Central memory CD8-positive, alpha-beta T cell (primary cell): Measurements from ENCODE around the gene CENPP.

Source experiments
- ATAC-seq: fragments of 150-1000 bp; cut with Tn5 transposase; replicated peaks from 2 replicates; pipeline ENCODE4 v1.10.0; 2022; ENCODE audit warnings: mild to moderate bottlenecking, moderate FRiP score, moderate number of reproducible peaks; ENCODE audit not compliant: poor library complexity, severe bottlenecking; ENCODE audit errors: extremely low read depth
- DNase-seq, 2 donors: peaks; one replicate each; pipeline ENCODE4 v3.0.0; 2021; ENCODE audit warnings: low spot score in 2 of 2
- H3K27ac Mint-ChIP-seq: one replicate; pipeline ENCODE4 v1.8.0; 2022; ENCODE audit warnings: low read depth, mild to moderate bottlenecking, moderate library complexity, mixed read lengths
- H3K27me3 Mint-ChIP-seq: one replicate; pipeline ENCODE4 v1.8.0; 2022; ENCODE audit warnings: mixed read lengths
- H3K36me3 Mint-ChIP-seq: one replicate; pipeline ENCODE4 v1.8.0; 2022; ENCODE audit warnings: mild to moderate bottlenecking, moderate library complexity, mixed read lengths; ENCODE audit not compliant: insufficient read depth
- H3K4me1 Mint-ChIP-seq: one replicate; pipeline ENCODE4 v1.8.0; 2022; ENCODE audit warnings: mixed read lengths
- H3K4me3 Mint-ChIP-seq: one replicate; pipeline ENCODE4 v1.8.0; 2022; ENCODE audit warnings: mild to moderate bottlenecking, moderate library complexity, mixed read lengths
- H3K9me3 Mint-ChIP-seq: one replicate; pipeline ENCODE4 v1.8.0; 2022; ENCODE audit warnings: mixed read lengths

The CENPP gene

GRCh38 chr9:92660266-92660665 is 334.5 kb downstream of the CENPP start:
- no peak for ATAC-seq
- no peak overlapping the region for H3K4me3 Mint-ChIP-seq

GRCh38 chr9:92661127-92661526 is 335.4 kb downstream of the CENPP start:
- H3K9me3 Mint-ChIP-seq = no peaks in the 10 kb centered on the region
- peaks cover 10% of the 10 kb centered on the region for H3K36me3 Mint-ChIP-seq
- ATAC-seq = no peak
- H3K4me3 Mint-ChIP-seq = no peak overlapping the region
- peaks cover 36% of the 10 kb centered on the region for H3K4me1 Mint-ChIP-seq
- no peak overlapping the region for H3K27ac Mint-ChIP-seq
- no peaks in the 10 kb centered on the region for H3K27me3 Mint-ChIP-seq
- no peak for DNase-seq

More at GRCh38 chr9:92660266-92660665, 334.5 kb downstream of the CENPP start:
- H3K27me3 Mint-ChIP-seq = no peaks in the 10 kb centered on the region
- peaks cover 10% of the 10 kb centered on the region for H3K36me3 Mint-ChIP-seq
- DNase-seq = no peak
- no peaks in the 10 kb centered on the region for H3K9me3 Mint-ChIP-seq
- peaks cover 29% of the 10 kb centered on the region for H3K4me1 Mint-ChIP-seq
- no peak overlapping the region for H3K27ac Mint-ChIP-seq

- H3K4me3 Mint-ChIP-seq = no peak overlapping the region
- H3K27ac Mint-ChIP-seq = peak overlapping the region; percentile 29
- no peaks in the 10 kb centered on the region for H3K27me3 Mint-ChIP-seq
- H3K9me3 Mint-ChIP-seq = no peaks in the 10 kb centered on the region
- H3K4me1 Mint-ChIP-seq = peaks cover 37% of the 10 kb centered on the region
- ATAC-seq (no peak), DNase-seq (no peak)
- H3K36me3 Mint-ChIP-seq = peaks cover 11% of the 10 kb centered on the region
Measured at GRCh38 chr9:92661743-92662142, 336.0 kb downstream of the CENPP start.

- no peaks in the 10 kb centered on the region for H3K9me3 Mint-ChIP-seq
- H3K4me3 Mint-ChIP-seq = no peak overlapping the region
- peaks cover 49% of the 10 kb centered on the region for H3K4me1 Mint-ChIP-seq
- H3K27me3 Mint-ChIP-seq = no peaks in the 10 kb centered on the region
- peaks cover 10% of the 10 kb centered on the region for H3K36me3 Mint-ChIP-seq
- H3K27ac Mint-ChIP-seq = peak overlapping the region; percentile 85
- ATAC-seq (no peak), DNase-seq (no peak)
Measured at GRCh38 chr9:92663126-92663525, 337.4 kb downstream of the CENPP start.

- Mint-ChIP-seq H3K36me3 (peaks cover 10% of the 10 kb centered on the region), H3K27ac (peak overlapping the region; percentile 85), H3K4me3 (peak overlapping the region; percentile 64), H3K27me3 (no peaks in the 10 kb centered on the region), H3K4me1 (peaks cover 56% of the 10 kb centered on the region), H3K9me3 (no peaks in the 10 kb centered on the region)
- DNase-seq = no peak
- no peak for ATAC-seq
Measured at GRCh38 chr9:92663951-92664350, 338.2 kb downstream of the CENPP start.

- peak overlapping the region; percentile 85 for H3K27ac Mint-ChIP-seq
- H3K36me3 Mint-ChIP-seq = peaks cover 10% of the 10 kb centered on the region
- DNase-seq = peak in 1 of 2 donors; percentile 67
- H3K9me3 Mint-ChIP-seq = no peaks in the 10 kb centered on the region
- peak overlapping the region; percentile 64 for H3K4me3 Mint-ChIP-seq
- H3K27me3 Mint-ChIP-seq = no peaks in the 10 kb centered on the region
- ATAC-seq = peak; percentile 89
- peaks cover 61% of the 10 kb centered on the region for H3K4me1 Mint-ChIP-seq
Measured at GRCh38 chr9:92664394-92665152, 338.8 kb downstream of the CENPP start.

GRCh38 chr9:92665836-92666235 is 340.1 kb downstream of the CENPP start:
- H3K36me3 Mint-ChIP-seq = peaks cover 16% of the 10 kb centered on the region
- no peak for ATAC-seq
- no peak overlapping the region for H3K4me3 Mint-ChIP-seq
- no peaks in the 10 kb centered on the region for H3K9me3 Mint-ChIP-seq
- peak overlapping the region; percentile 62 for H3K27ac Mint-ChIP-seq
- no peaks in the 10 kb centered on the region for H3K27me3 Mint-ChIP-seq
- DNase-seq = no peak
- peaks cover 55% of the 10 kb centered on the region for H3K4me1 Mint-ChIP-seq

- H3K4me1 Mint-ChIP-seq = peaks cover 55% of the 10 kb centered on the region
Measured at GRCh38 chr9:92666236-92666635, 340.5 kb downstream of the CENPP start.

GRCh38 chr9:92666912-92667532 is 341.3 kb downstream of the CENPP start:
- H3K9me3 Mint-ChIP-seq = no peaks in the 10 kb centered on the region
- peak overlapping the region; percentile 63 for H3K27ac Mint-ChIP-seq
- H3K4me3 Mint-ChIP-seq = no peak overlapping the region
- no peaks in the 10 kb centered on the region for H3K27me3 Mint-ChIP-seq
- ATAC-seq (no peak), DNase-seq (no peak)
- peaks cover 14% of the 10 kb centered on the region for H3K36me3 Mint-ChIP-seq
- peaks cover 55% of the 10 kb centered on the region for H3K4me1 Mint-ChIP-seq

More at GRCh38 chr9:92666236-92666635, 340.5 kb downstream of the CENPP start:
- ATAC-seq (no peak), DNase-seq (no peak)
- peaks cover 16% of the 10 kb centered on the region for H3K36me3 Mint-ChIP-seq
- peak overlapping the region; percentile 62 for H3K27ac Mint-ChIP-seq
- no peaks in the 10 kb centered on the region for H3K27me3 Mint-ChIP-seq
- no peaks in the 10 kb centered on the region for H3K9me3 Mint-ChIP-seq
- H3K4me3 Mint-ChIP-seq = no peak overlapping the region

- peaks cover 12% of the 10 kb centered on the region for H3K36me3 Mint-ChIP-seq
- peak overlapping the region; percentile 89 for H3K4me3 Mint-ChIP-seq
- no peaks in the 10 kb centered on the region for H3K27me3 Mint-ChIP-seq
- ATAC-seq = peak; percentile 0
- no peak for DNase-seq
- H3K9me3 Mint-ChIP-seq = no peaks in the 10 kb centered on the region
- peak overlapping the region; percentile 95 for H3K27ac Mint-ChIP-seq
- peaks cover 45% of the 10 kb centered on the region for H3K4me1 Mint-ChIP-seq
Measured at GRCh38 chr9:92668746-92669526, 343.2 kb downstream of the CENPP start.

GRCh38 chr9:92669527-92669889 is 343.8 kb downstream of the CENPP start:
- Mint-ChIP-seq H3K36me3 (peaks cover 11% of the 10 kb centered on the region), H3K4me1 (peaks cover 40% of the 10 kb centered on the region)

More at GRCh38 chr9:92669527-92669889, 343.8 kb downstream of the CENPP start:
- Mint-ChIP-seq H3K9me3 (no peaks in the 10 kb centered on the region), H3K27ac (peak overlapping the region; percentile 95), H3K27me3 (no peaks in the 10 kb centered on the region), H3K4me3 (peak overlapping the region; percentile 89)
- ATAC-seq (peak; percentile 15), DNase-seq (no peak)
